Skeletal muscle cell (primary cell): Measurements from ENCODE around the gene ATXN2L.

ENCODE experiments used
- DNase-seq: peaks from one replicate; pipeline ENCODE4 v3.0.0-alpha.2; 2010; ENCODE audit warnings: low read depth
- H3K4me3 ChIP-seq: 2 replicates; pipeline ENCODE4 v1.5.1; 2011; ENCODE audit warnings: low read depth, mild to moderate bottlenecking, control low read depth, low read length, moderate library complexity

The ATXN2L gene

DNA sequence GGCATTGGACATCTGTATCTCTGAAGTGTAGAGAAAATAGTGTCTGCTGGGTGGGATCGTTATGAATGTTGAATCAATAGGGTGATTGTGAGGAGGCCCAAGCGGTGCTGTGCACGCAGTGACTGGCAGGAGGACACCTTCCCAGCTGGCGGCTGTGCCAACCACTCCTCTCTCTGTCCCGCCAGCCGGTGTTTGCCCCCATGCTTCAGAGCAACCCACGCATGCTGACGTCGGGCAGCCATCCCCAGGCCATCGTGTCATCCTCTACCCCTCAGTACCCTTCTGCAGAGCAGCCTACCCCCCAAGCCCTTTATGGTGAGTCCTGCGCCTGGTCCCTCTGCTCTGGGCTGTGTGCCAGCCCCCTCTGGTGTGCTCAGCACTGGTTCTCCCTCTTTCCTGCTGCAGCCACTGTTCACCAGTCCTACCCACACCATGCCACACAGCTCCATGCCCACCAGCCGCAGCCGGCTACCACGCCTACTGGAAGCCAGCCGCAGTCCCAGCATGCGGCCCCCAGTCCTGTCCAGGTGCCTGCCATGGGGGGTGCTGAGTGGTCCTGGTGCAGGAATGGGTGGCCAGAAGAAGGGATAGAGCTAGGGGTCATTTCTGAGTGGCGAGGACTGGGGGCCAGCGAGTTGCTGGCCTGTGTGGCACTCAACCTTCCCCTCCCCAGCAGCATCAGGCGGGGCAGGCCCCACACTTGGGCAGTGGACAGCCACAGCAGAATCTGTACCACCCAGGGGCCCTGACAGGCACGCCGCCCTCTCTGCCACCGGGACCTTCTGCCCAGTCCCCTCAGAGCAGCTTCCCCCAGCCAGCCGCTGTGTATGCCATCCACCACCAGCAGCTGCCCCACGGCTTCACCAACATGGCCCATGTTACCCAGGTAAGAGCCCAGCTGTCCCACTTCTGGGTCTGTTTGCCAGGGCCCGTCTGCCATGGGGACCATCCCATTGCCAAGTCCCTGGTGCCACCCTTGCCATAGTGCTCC is 12.4 kb downstream of the ATXN2L start:
- H3K4me3 ChIP-seq = no peak overlapping the region
- DNase-seq = no peak

DNA sequence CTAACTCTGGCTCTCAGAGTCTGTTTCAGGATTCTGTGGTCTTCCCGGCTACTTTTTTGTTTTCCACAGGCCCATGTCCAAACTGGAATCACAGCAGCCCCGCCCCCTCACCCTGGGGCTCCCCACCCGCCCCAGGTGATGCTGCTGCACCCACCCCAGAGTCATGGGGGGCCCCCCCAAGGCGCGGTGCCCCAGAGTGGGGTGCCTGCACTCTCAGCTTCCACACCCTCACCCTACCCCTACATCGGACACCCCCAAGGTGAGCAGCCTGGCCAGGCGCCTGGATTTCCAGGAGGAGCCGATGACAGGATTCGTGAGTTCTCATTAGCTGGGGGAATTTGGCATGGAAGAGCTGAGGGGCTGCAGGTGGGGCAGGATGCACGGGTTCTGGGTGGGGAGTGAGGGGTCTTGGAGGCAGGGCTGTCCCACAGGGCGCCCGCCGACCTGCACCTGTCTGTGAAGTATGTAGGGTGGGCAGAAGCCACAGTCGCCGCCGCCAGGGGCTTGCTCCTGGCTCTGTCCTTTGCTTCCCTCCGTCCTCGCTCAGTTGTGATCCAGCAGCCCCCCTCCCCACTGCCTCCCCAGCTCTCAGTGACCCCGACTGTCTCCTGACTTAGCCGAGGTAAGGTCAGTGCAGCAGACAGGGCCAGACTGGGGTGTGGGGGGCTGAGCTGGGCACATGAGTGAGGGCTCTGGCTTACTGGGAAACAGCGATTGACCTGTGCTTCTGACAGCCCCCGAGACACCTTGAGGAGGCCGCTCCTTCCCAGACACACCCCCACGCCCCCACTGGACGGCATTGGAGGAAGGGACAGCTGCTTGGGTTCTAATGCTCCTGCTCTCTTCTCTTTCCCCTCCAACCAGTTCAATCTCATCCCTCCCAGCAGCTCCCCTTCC is 13.3 kb downstream of the ATXN2L start:
- no peak overlapping the region for H3K4me3 ChIP-seq
- no peak for DNase-seq

DNA sequence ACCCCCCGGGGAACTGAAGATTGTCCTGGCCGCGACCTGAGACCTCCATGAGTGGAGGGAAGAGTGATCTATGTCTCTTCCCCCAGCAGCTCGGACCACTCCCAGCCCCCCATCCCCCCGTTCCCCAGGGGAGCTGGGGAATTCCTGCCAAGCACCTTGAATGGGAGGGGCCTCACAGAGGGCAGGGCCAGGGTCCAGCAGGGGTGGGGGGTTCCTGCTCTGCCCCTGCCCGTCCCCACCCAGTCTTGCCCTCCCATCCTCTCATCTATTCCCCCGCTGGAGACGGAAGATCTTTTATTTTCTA is 13.9 kb downstream of the ATXN2L start:
- no peak overlapping the region for H3K4me3 ChIP-seq
- DNase-seq = no peak

DNA sequence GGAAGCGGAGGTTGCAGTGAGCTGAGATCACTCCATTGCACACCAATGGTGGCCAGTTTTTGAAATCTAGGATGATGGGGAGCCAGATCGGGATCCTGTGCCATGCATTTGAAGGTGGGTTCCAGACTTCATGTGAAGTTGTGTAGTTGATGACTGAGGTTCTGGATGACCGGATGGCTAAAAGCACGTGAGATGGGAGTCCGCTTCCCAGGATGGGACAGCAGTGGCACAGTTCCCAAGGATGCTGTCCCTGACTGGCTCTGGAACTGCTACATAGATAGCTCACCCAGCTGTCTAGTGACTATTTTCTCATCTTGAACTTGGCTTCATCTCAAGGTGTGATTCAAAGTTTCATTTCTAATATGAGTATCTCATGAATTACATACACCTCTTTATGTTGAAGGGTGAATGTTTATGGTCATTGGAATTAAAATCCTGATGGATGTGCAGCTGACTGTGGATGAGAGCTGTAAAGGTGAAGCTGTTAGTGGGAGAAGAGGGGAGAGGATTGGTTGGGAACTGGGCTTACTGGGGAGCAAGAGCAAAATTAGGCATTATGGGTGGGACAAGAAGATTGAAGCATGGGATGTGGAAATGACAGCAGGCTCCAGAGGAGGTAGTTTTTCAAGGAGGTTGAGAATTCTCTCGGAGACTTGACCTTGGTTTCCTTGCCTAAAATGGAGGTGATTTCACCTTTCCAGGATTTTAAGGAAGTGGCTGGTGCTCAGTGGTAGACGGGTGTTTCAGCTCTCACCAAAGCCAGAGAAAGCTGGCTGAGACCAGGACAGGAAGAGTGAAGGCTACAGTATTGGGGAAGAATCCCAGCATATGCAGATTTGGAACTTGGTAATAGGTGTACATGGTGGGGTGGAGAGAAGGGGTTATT is 15.1 kb downstream of the ATXN2L start:
- no peak for DNase-seq
- H3K4me3 ChIP-seq = no peak overlapping the region

DNA sequence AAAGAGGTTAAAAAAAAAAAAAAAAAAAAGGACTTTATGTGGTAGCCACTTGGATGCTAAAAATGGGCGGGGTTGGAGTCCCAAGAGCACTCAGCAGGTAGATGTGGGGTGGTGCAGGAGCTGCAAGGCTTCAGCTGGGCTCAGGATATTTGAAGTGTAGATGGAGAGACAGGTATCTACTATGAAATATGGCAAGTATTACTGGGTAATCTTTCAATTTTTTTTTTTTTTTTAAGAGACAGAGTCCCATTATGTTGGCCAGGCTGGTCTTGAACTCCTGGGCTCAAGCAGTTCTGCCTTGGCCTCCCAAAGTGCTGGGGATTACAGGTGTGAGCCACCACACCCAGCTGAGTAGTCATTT is 15.7 kb downstream of the ATXN2L start:
- DNase-seq = no peak
- H3K4me3 ChIP-seq = no peak overlapping the region

DNA sequence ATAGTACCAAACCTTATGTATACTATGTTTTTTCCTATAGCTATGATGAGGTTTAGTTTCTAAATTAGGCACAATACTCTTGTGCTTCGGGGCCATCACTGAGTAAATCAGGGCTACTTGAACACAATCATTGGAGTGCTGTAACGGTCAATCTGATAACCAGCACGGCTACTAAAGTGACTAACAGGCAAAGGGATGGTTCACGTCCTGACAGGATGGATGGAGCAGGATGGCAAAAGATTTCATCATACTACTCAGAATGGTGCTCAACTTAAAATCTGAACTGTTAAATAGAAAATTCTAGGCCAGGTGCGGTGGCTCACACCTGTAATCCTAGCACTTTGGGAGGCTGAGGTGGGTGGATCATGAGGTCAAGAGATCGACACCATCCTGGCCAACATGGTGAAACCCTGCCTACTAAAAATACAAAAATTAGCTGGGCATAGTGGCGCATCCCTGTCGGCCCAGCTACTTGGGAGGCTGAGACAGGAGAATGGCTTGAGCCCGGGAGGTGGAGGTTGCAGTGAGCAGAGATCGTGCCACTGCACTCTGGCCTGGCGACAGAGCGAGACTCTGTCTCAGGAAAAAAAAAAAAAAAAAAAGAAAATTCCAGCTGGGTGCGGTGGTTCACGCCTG is 16.3 kb downstream of the ATXN2L start:
- DNase-seq = no peak
- no peak overlapping the region for H3K4me3 ChIP-seq

DNA sequence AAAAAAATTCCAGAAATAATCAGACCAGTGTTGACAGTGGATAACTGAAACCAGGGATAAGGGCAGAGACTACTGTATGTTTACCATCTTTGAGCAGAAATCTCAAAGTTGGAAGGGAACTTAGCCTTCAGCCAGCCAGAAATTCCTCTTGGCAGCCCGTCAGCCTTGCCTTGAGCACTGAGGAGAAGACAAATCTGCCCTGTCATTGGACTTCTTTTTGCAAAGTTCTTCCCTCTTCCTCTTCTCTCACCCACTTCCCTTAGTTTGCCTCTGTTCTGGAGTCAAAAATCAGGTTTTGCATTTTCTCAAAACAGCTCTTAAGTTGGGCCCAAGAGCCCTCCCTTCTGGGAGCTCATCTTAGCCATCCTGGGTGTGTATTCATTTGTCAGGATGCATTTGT is 17.1 kb downstream of the ATXN2L start:
- DNase-seq = no peak
- H3K4me3 ChIP-seq = no peak overlapping the region

DNA sequence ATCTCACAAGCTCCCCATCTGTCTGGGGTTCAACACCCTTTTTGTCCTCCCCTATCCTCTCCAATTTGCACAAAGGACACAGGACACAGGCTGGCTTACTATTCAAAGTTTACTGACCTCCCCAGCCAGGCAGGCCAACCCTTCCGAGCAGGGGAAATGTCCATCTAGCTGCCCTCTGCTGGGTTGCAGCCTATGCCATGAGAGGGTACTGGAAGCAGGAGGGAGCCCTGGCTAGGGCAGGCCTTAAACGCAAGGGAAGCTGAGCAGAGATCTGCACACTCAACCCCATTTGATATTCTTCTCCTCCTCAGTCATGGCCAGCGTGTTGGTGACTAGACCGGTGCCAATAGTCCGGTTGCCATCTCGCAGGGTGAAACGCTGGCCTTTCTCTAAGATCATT is 19.9 kb downstream of the ATXN2L start:
- no peak overlapping the region for H3K4me3 ChIP-seq
- DNase-seq = no peak

DNA sequence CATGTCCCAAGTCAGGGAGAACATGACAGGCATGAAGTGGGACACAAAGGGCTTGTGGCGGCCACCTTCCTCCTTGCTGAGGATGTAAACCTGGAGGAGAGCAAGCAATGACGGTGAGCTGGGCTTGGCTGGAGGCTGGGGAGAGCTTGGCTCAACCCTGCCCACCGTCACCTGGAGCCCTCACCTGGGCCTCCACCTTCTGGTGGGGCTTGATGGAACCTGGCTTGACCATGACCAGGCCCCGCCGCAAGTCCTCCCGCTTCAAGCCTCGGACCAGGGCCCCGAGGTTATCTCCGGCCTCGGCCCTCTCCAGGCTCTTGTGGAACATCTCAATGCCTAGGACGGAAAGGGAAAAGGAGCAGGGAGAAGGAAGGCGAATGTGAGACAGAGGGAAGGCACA is 21.0 kb downstream of the ATXN2L start:
- H3K4me3 ChIP-seq = no peak overlapping the region
- DNase-seq = no peak

DNA sequence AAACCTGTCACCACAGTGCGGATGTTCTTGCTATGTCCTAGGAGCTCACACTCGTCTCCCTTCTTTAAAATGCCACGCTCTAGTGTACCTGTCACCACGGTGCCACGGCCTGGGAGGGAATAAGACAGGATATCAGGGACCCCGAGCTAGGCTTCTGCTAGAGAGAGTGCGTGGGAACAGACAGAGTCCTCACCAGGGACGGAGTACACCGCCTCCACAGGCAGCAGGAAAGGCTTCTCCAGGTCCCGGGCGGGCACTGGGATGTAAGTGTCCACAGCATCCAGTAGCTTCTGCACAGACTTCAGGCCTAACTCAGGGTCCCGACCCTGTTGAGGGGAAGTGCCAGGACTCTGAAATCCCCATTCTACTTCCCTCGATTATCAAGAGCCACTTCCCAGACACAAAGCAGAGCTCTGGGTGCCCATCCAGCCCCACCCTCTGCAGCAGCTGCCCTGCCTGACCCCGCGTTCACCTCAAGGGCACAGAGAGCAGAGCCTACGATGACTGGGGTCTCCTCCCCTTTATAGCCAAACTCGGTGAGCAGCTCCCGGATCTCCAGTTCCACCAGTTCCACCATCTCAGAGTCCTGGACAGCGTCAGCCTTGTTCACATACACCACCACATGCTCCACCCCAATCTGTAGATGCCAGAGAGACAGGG is 21.6 kb downstream of the ATXN2L start:
- DNase-seq = no peak
- no peak overlapping the region for H3K4me3 ChIP-seq

DNA sequence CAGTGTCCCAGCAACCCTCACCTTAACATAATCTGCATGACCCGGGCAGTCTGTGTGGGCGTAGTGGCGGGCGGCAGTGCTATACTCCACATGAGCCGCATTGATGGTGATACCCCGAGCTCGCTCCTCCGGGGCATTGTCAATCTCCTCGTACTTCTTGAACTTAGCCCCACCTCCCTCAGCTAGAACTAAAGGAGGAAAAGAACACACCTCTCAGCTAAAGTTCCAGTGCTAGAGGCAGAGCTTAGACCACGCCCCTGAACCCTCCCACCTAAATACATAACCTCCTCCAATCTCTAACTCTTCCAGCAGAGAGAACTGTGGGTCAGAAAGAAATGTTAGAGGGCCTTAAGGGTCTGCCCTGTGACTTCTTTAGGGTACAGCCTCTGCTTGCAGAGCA is 22.5 kb downstream of the ATXN2L start:
- DNase-seq = no peak
- peak overlapping the region; percentile 68 for H3K4me3 ChIP-seq

DNA sequence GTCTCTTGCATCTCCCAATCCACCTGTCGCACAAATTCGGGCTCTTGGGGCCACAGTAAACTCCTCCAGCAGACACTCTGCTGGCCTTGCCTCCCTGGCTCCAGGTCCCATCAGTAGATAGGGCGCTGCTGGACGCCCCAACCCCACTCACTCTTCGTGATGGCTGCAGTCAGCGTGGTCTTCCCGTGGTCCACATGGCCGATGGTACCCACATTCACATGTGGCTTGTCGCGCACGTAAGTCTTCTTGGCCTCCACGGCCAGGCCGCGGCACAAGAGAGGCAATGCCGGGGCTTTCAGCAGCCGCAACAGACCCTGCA is 22.9 kb downstream of the ATXN2L start:
- peak overlapping the region; percentile 68 for H3K4me3 ChIP-seq
- no peak for DNase-seq

DNA sequence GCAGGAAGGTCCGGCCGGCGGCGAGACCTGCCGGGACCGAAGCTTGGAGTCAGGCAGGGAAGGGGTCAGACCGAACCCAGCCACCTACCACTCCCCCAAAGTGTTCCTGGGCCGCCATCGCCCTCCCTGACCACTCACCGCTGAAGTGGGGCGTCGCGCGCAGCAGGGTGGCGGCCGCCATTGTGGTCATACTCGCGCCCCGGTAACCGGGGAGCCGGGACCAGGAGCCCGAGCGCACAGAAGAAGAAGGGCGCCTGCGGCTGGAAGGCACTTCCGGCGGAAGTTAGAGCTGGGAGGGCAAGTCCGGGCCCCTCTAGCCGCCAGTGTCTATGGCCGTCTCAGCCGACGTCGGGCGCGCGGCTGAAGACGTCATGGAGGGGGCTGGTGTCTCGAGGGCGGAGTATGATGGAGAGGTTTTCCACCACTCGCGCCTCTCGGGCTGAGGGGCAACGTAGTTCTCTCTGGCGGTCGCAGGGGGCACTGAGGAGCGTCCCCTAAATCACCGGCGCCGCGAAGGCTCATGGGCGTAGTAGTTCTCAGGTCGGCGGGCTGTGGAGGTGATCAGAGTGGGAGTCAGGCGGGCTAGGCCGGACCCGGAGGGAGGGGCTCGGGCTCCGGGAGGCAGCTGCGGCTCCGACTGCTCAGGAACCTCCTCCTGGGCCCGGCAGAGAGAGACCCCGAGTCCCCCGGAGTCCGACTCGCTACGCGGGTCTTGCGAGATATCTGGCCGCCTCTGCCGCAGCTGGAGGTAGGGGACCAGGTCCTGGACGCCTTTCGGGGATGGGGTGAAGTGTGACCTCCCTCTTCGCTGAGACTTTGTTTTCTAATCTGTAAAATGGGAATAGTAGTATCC is 23.5 kb downstream of the ATXN2L start, which contains the start of gene TUFM:
Gene TUFM, minus strand, starts transcription at position 269 of the 853 bp plus-strand sequence. Its CDS starts 79 bp downstream, at position 190.
- peak within 1 kb of the TSS; percentile 68 for H3K4me3 ChIP-seq
- peak; percentile 95 for DNase-seq

DNA sequence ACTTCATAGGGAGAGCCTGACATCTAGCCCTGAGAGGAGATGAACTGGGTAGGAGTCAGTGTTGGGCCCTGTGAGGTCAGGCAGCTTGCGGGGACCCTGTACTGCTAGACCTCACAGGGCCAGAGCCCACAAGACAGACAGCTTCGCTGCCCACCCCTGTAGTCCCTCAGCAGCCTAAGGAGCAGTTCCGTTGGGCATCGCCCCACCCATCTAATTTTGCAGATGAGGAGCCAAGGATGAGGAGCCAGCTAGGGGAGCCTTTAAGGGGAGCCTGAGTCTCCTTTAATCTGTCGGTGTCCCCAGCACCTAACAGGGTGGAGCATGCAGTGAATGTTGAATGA is 24.1 kb downstream of the ATXN2L start:
- H3K4me3 ChIP-seq = peak overlapping the region; percentile 68
- no peak for DNase-seq

DNA sequence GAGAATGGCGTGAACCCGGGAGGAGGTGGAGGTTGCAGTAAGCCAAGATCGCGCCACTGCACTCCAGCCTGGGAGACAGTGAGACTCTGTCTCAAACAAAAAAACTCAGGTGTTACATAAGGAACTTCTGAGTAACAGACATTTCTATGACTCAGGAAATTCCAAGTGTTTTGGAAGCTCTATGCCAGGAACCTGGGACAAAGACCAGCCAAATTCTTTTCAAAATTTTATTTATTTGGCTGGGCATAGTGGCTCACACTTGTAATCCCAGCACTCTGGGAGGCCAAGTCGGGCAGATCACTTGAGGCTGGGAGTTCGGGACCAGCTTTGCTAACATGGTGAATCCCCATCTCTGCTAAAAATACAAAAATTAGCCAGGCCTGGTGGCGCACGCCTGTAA is 35.6 kb downstream of the ATXN2L start:
- no peak overlapping the region for H3K4me3 ChIP-seq
- no peak for DNase-seq

DNA sequence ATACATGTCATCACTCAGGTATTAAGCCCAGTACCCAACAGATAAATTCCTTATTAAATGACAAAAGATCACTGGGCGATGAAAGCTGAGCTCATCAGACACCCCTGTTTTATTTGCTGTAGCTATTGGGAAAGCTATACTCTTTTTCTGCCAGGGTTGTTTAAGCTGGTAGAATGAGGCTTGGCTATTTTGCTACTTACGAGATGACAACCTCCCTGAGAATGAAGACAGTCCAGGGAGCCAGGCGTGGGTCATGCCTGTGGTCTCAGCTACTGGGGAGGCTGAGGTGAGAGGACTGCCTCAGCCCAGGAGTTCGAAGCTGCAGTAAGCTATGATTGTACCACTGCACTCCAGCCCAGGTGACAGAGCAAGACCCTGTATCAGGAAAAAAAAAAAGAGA is 36.5 kb downstream of the ATXN2L start:
- DNase-seq = no peak

DNA sequence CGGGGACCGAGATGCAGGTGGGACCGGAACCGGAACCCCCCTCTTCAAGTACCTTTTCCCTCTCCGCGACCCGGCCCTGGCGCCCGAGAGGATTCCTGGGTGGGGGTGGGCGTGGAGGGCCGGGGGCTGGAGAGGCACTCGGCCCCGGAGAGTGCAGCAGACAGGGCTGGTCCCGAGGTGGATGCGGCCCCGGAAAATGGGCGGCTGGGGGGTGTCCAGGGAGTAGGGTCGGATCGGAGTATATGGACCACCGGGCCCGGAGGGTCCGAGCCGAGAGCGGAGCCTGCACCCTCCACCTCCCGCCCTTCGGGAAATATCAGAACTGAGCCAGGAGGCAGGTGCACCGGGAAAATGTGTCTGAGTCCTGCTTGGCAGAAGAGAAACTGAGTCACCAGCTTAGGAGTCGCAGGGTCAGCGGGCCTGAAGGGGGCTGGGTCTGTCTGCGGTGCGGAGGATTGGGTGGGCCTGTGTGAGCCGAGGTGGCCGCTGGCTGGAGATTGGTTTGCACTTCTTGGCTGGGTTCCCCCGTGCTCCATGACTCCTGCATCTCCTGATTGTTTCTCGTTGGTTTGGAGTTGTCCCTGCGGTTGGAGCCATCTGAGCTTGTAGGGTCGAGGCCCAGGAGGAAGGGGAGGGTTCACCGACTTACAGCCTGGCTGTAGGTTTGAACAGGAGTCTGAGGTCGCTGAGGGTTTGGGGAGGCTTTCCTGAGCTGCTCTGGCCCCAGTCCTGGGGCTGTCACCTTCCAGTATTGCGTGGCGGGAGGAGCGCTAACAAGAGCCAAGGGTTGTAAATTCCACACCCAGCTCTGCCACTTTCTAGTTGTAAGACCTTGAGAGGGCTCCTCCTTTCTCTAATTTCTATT is 41.4 kb downstream of the ATXN2L start:
- DNase-seq = no peak
- peak overlapping the region; percentile 77 for H3K4me3 ChIP-seq

More for the DNA sequence above, 36.5 kb downstream of the ATXN2L start:
- H3K4me3 ChIP-seq = no peak overlapping the region
